ENCODE measurements around the gene SAP130.

The SAP130 gene

GRCh38 chr2:127940641-127941040 is 87.2 kb downstream of the SAP130 start:
- no peak overlapping the region for H3K4me2 ChIP-seq (ENCODE audit: low read depth, low read length)
- H3K4me1 ChIP-seq (ENCODE audit: low read length) = no peaks in the 10 kb centered on the region
- TF ChIP-seq CTCF (IDR thresholded peaks at IDR 0.05; ENCODE audit: low read length) = no peak
- TF ChIP-seq EZH2phosphoT487 (IDR thresholded peaks at IDR 0.05; ENCODE audit: low read length) = no peak
- no peak for TF ChIP-seq EZH2 (optimal IDR thresholded peaks at IDR 0.05; ENCODE audit: low read depth, low read length)
- no peak overlapping the region for H2AFZ ChIP-seq (ENCODE audit: low read length)
- no peaks in the 10 kb centered on the region for H3F3A ChIP-seq (ENCODE audit: insufficient read depth, low read length)
- H3K9ac ChIP-seq (ENCODE audit: low read length) = no peak overlapping the region
- H3K9me3 ChIP-seq (replicated peaks; ENCODE audit: insufficient read depth, low read length) = no peaks in the 10 kb centered on the region
- H4K20me1 ChIP-seq (ENCODE audit: insufficient read depth, low read length) = no peaks in the 10 kb centered on the region
- H3K9me2 ChIP-seq (replicated peaks; ENCODE audit: insufficient read depth, low read length) = no peaks in the 10 kb centered on the region
- H3K27ac ChIP-seq (ENCODE audit: low read length) = no peak overlapping the region
- no peaks in the 10 kb centered on the region for H3K79me2 ChIP-seq (ENCODE audit: low read length)
- no peak for DNase-seq
- no peak overlapping the region for H3K4me3 ChIP-seq (ENCODE audit: low read length)
- H3K27me3 ChIP-seq (replicated peaks; ENCODE audit: insufficient read depth, low read length) = no peaks in the 10 kb centered on the region
- H3K36me3 ChIP-seq (replicated peaks; ENCODE audit: insufficient read depth, low read length) = peaks cover 12% of the 10 kb centered on the region

DNA sequence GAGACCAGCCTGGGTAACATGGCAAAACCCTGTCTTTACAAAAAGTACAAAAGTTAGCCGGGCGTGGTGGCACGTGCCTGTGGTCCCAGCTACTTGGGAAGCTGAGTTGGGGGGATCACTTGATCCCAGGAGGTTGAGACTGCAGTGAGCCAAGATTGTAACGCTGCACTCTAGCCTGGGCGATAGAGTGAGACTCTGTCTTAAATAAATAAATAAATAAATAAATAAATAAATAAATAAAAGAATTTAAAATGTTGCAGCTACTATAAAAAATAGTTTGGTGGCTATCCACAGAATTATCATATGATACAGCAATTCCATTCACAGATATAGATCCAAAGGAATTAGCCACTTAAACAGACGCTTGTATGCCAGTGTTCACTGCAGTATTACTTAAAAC is 92.5 kb downstream of the SAP130 start:
- no peaks in the 10 kb centered on the region for H3K36me3 ChIP-seq (replicated peaks; ENCODE audit: insufficient read depth, low read length)
- no peak overlapping the region for H2AFZ ChIP-seq (ENCODE audit: low read length)
- H3K9me3 ChIP-seq (replicated peaks; ENCODE audit: insufficient read depth, low read length) = no peaks in the 10 kb centered on the region
- no peak overlapping the region for H3K4me2 ChIP-seq (ENCODE audit: low read depth, low read length)
- no peaks in the 10 kb centered on the region for H3K79me2 ChIP-seq (ENCODE audit: low read length)
- no peaks in the 10 kb centered on the region for H3K9me2 ChIP-seq (replicated peaks; ENCODE audit: insufficient read depth, low read length)
- no peak overlapping the region for H3K9ac ChIP-seq (ENCODE audit: low read length)
- no peaks in the 10 kb centered on the region for H3K4me1 ChIP-seq (ENCODE audit: low read length)
- no peaks in the 10 kb centered on the region for H3K27me3 ChIP-seq (replicated peaks; ENCODE audit: insufficient read depth, low read length)
- no peaks in the 10 kb centered on the region for H3F3A ChIP-seq (ENCODE audit: insufficient read depth, low read length)
- H3K4me3 ChIP-seq (ENCODE audit: low read length) = no peak overlapping the region
- TF ChIP-seq EZH2 (optimal IDR thresholded peaks at IDR 0.05; ENCODE audit: low read depth, low read length) = no peak
- no peak for DNase-seq
- no peaks in the 10 kb centered on the region for H4K20me1 ChIP-seq (ENCODE audit: insufficient read depth, low read length)
- no peak overlapping the region for H3K27ac ChIP-seq (ENCODE audit: low read length)

- DNase-seq = no peak
- Histone ChIP-seq H3K9ac (ENCODE audit: low read length) (no peak overlapping the region), H3K9me3 (replicated peaks; ENCODE audit: insufficient read depth, low read length) (no peaks in the 10 kb centered on the region), H3F3A (ENCODE audit: insufficient read depth, low read length) (no peaks in the 10 kb centered on the region), H3K4me2 (ENCODE audit: low read depth, low read length) (no peak overlapping the region), H3K36me3 (replicated peaks; ENCODE audit: insufficient read depth, low read length) (no peaks in the 10 kb centered on the region), H3K4me3 (ENCODE audit: low read length) (no peak overlapping the region), H3K27me3 (replicated peaks; ENCODE audit: insufficient read depth, low read length) (no peaks in the 10 kb centered on the region), H4K20me1 (ENCODE audit: insufficient read depth, low read length) (no peaks in the 10 kb centered on the region), H2AFZ (ENCODE audit: low read length) (no peak overlapping the region), H3K79me2 (ENCODE audit: low read length) (no peaks in the 10 kb centered on the region), H3K4me1 (ENCODE audit: low read length) (no peaks in the 10 kb centered on the region), H3K9me2 (replicated peaks; ENCODE audit: insufficient read depth, low read length) (no peaks in the 10 kb centered on the region), H3K27ac (ENCODE audit: low read length) (no peak overlapping the region)
- TF ChIP-seq CTCF (IDR thresholded peaks at IDR 0.05; ENCODE audit: low read length) (no peak), EZH2 (optimal IDR thresholded peaks at IDR 0.05; ENCODE audit: low read depth, low read length) (no peak), EZH2phosphoT487 (IDR thresholded peaks at IDR 0.05; ENCODE audit: low read length) (no peak)
Observed at GRCh38 chr2:127932199-127932876, 95.5 kb downstream of the SAP130 start.

- Histone ChIP-seq H3K27ac (ENCODE audit: low read length) (no peak overlapping the region), H3K9me2 (replicated peaks; ENCODE audit: insufficient read depth, low read length) (no peaks in the 10 kb centered on the region), H3K4me2 (ENCODE audit: low read depth, low read length) (no peak overlapping the region), H3K9ac (ENCODE audit: low read length) (no peak overlapping the region), H4K20me1 (ENCODE audit: insufficient read depth, low read length) (no peaks in the 10 kb centered on the region), H3K79me2 (ENCODE audit: low read length) (no peaks in the 10 kb centered on the region), H3K4me3 (ENCODE audit: low read length) (no peak overlapping the region), H3F3A (ENCODE audit: insufficient read depth, low read length) (no peaks in the 10 kb centered on the region), H2AFZ (ENCODE audit: low read length) (no peak overlapping the region), H3K9me3 (replicated peaks; ENCODE audit: insufficient read depth, low read length) (no peaks in the 10 kb centered on the region), H3K36me3 (replicated peaks; ENCODE audit: insufficient read depth, low read length) (no peaks in the 10 kb centered on the region), H3K4me1 (ENCODE audit: low read length) (no peaks in the 10 kb centered on the region), H3K27me3 (replicated peaks; ENCODE audit: insufficient read depth, low read length) (no peaks in the 10 kb centered on the region)
- no peak for DNase-seq
- TF ChIP-seq EZH2phosphoT487 (IDR thresholded peaks at IDR 0.05; ENCODE audit: low read length) = no peak
- no peak for TF ChIP-seq EZH2 (optimal IDR thresholded peaks at IDR 0.05; ENCODE audit: low read depth, low read length)
- TF ChIP-seq CTCF (IDR thresholded peaks at IDR 0.05; ENCODE audit: low read length) = no peak
Observed at GRCh38 chr2:127929449-127929848, 98.4 kb downstream of the SAP130 start.

Measured in MM.1S (cell line).